Loucy (cell line): ENCODE results near the gene ACAT2.

Experiments
- CTCF ChIP-seq: fragments of 200-600 bp; sonication (generic); conservative IDR thresholded peaks from 2 replicates; pipeline ENCODE4 v1.5.1; 2014; ENCODE audit warnings: mild to moderate bottlenecking, antibody characterized with exemption, low read length
- EZH2phosphoT487 ChIP-seq: fragments of 200-600 bp; IDR thresholded peaks from 2 replicates; pipeline ENCODE4 v1.6.1; 2018; ENCODE audit warnings: antibody characterized with exemption, mild to moderate bottlenecking, moderate library complexity, borderline replicate concordance

- no peak for TF ChIP-seq EZH2phosphoT487
- TF ChIP-seq CTCF = no peak
These were observed 2.2 kb upstream of the ACAT2 start for GRCh38 chr6:159759645-159760044.
